Neural cell (in vitro differentiated cells): ENCODE data around the gene ESD. TPM values are rescaled to one million over a fixed set of nuclear protein-coding genes. Genes with fewer than 3 reads are reported as not detected.

Experiments
- H2AFZ ChIP-seq: fragments of 200-600, 300-800 bp; sonication (generic), shearing (Covaris generic); 2 replicates; pipeline ENCODE4 v1.6.0; 2014; ENCODE audit warnings: low read depth, mild to moderate bottlenecking, antibody characterized with exemption, low read length, moderate library complexity
- H3F3A ChIP-seq: fragments of 200-600 bp; shearing (Covaris generic); 2 replicates; pipeline ENCODE4 v1.6.1; 2016; ENCODE audit warnings: mild to moderate bottlenecking, moderate library complexity, mixed read lengths, antibody characterized with exemption, low read length; ENCODE audit not compliant: insufficient read depth, poor library complexity, severe bottlenecking
- H3K27ac ChIP-seq: fragments of 200-600, 300-800 bp; sonication (generic), shearing (Covaris generic); 2 replicates; pipeline ENCODE4 v1.5.1; 2014; ENCODE audit warnings: mild to moderate bottlenecking, low read length, moderate library complexity
- H3K27me3 ChIP-seq: fragments of 300-800, 200-600 bp; sonication (generic), shearing (Covaris generic); 2 replicates; pipeline ENCODE4 v1.6.0; 2014; ENCODE audit warnings: mild to moderate bottlenecking, low read depth, low read length, moderate library complexity; ENCODE audit not compliant: insufficient read depth
- H3K36me3 ChIP-seq: fragments of 300-800, 200-600 bp; sonication (generic), shearing (Covaris generic); 2 replicates; pipeline ENCODE4 v1.5.1; 2014; ENCODE audit warnings: mild to moderate bottlenecking, antibody characterized with exemption, low read length, moderate library complexity; ENCODE audit not compliant: insufficient read depth
- H3K4me2 ChIP-seq: fragments of 300-800, 200-600 bp; sonication (generic), shearing (Covaris generic); 2 replicates; pipeline ENCODE4 v1.6.0; 2014; ENCODE audit warnings: mild to moderate bottlenecking, low read length
- H3K4me3 ChIP-seq: fragments of 300-800, 200-600 bp; sonication (generic), shearing (Covaris generic); 2 replicates; pipeline ENCODE4 v1.5.1; 2014; ENCODE audit warnings: mild to moderate bottlenecking, low read length, moderate library complexity
- H3K79me2 ChIP-seq: fragments of 200-600 bp; shearing (Covaris generic); replicated peaks from 2 replicates; pipeline ENCODE4 v1.6.0; 2014; ENCODE audit warnings: mild to moderate bottlenecking, low read length, moderate library complexity; ENCODE audit not compliant: insufficient read depth
- H3K9ac ChIP-seq: fragments of 300-800, 200-600 bp; sonication (generic), shearing (Covaris generic); 2 replicates; pipeline ENCODE4 v1.6.1; 2016; ENCODE audit warnings: mild to moderate bottlenecking, low read length, mixed read lengths
- H3K9me2 ChIP-seq: fragments of 200-600 bp; shearing (Covaris generic); 2 replicates; pipeline ENCODE4 v1.6.1; 2016; ENCODE audit warnings: mild to moderate bottlenecking, low read length, mixed read lengths; ENCODE audit not compliant: insufficient read depth
- H3K9me3 ChIP-seq: fragments of 200-600, 300-800 bp; sonication (generic), shearing (Covaris generic); 2 replicates; pipeline ENCODE4 v1.6.1; 2016; ENCODE audit warnings: mild to moderate bottlenecking, mixed run types, low read length, moderate library complexity, mixed read lengths
- H4K20me1 ChIP-seq: fragments of 200-600 bp; shearing (Covaris generic); 2 replicates; pipeline ENCODE4 v1.6.1; 2016; ENCODE audit warnings: mild to moderate bottlenecking, mixed run types; ENCODE audit not compliant: insufficient read depth
- CTCF ChIP-seq: fragments of 450-650 bp; IDR thresholded peaks from 2 replicates; pipeline ENCODE4 v1.5.1; 2014; ENCODE audit warnings: antibody characterized with exemption, mild to moderate bottlenecking, moderate library complexity; ENCODE audit not compliant: poor library complexity, severe bottlenecking
- EP300 ChIP-seq: fragments of 450-650 bp; conservative IDR thresholded peaks from 2 replicates; pipeline ENCODE4 v1.6.1; 2014; ENCODE audit warnings: antibody characterized with exemption, mild to moderate bottlenecking, moderate library complexity; ENCODE audit not compliant: poor library complexity, severe bottlenecking
- EZH2 ChIP-seq: fragments of 200-600, 300-800 bp; shearing (Covaris generic), sonication (generic); IDR thresholded peaks from 2 replicates; pipeline ENCODE4 v1.6.1; 2014; ENCODE audit warnings: antibody characterized with exemption, low read length, borderline replicate concordance, mild to moderate bottlenecking; ENCODE audit not compliant: insufficient read depth, poor library complexity, severe bottlenecking
- MXI1 ChIP-seq: fragments of 450-650 bp; conservative IDR thresholded peaks from 2 replicates; pipeline ENCODE4 v1.6.1; 2014; ENCODE audit warnings: antibody characterized with exemption, mild to moderate bottlenecking; ENCODE audit not compliant: poor library complexity, severe bottlenecking
- POLR2AphosphoS5 ChIP-seq: IDR thresholded peaks from 2 replicates; pipeline ENCODE4 v1.6.1; 2012
- RAD21 ChIP-seq: fragments of 450-650 bp; conservative IDR thresholded peaks from 2 replicates; pipeline ENCODE4 v1.6.1; 2014; ENCODE audit warnings: antibody characterized with exemption, mild to moderate bottlenecking, moderate library complexity
- REST ChIP-seq: IDR thresholded peaks from 2 replicates; pipeline ENCODE4 v1.6.1; 2012; ENCODE audit warnings: borderline replicate concordance
- SMC3 ChIP-seq: fragments of 450-650 bp; conservative IDR thresholded peaks from 2 replicates; pipeline ENCODE4 v1.6.1; 2014; ENCODE audit warnings: antibody characterized with exemption, mild to moderate bottlenecking, moderate library complexity; ENCODE audit not compliant: poor library complexity
- TAF1 ChIP-seq: IDR thresholded peaks from 2 replicates; pipeline ENCODE4 v1.6.1; 2012; ENCODE audit warnings: low read depth
- polyA plus RNA-seq: library from polyadenylated mRNA; depleted of rRNA; stranded (reverse); fragments of >200 nt; gene quantifications from 2 replicates; pipeline ENCODE4 v1.2.3, GENCODE V29; 2014

The ESD gene
- polyA plus RNA-seq, 1 donor from 2014 or later: 94.6 TPM

GRCh38 chr13:46796129-46796514, 839 bp downstream of the ESD start:
- Histone ChIP-seq H3F3A (peaks cover 5% of the 10 kb centered on the region), H4K20me1 (no peaks in the 10 kb centered on the region), H3K9ac (peak overlapping the region; percentile 82), H2AFZ (peak overlapping the region; percentile 95), H3K4me3 (peak overlapping the region; percentile 82), H3K79me2 (no peaks in the 10 kb centered on the region), H3K27ac (peak overlapping the region; percentile 80), H3K36me3 (no peaks in the 10 kb centered on the region), H3K9me2 (no peaks in the 10 kb centered on the region), H3K4me2 (peak overlapping the region; percentile 30), H3K27me3 (no peaks in the 10 kb centered on the region), H3K9me3 (no peaks in the 10 kb centered on the region)
- TF ChIP-seq RAD21 (no peak), EP300 (no peak), SMC3 (no peak), MXI1 (no peak), TAF1 (no peak)

GRCh38 chr13:46795321-46795720, 1.6 kb downstream of the ESD start:
- H3K79me2 ChIP-seq: no peaks in the 10 kb centered on the region
- no peak overlapping the region for H3K27ac ChIP-seq
- no peaks in the 10 kb centered on the region for H4K20me1 ChIP-seq
- no peaks in the 10 kb centered on the region for H3K27me3 ChIP-seq
- H2AFZ ChIP-seq: no peak overlapping the region
- no peaks in the 10 kb centered on the region for H3K9me3 ChIP-seq
- TF ChIP-seq MXI1 (no peak), SMC3 (no peak), REST (no peak), EZH2 (no peak), EP300 (no peak), CTCF (no peak), RAD21 (no peak), TAF1 (no peak), POLR2AphosphoS5 (no peak)
- no peak overlapping the region for H3K4me3 ChIP-seq
- H3K4me2 ChIP-seq: no peak overlapping the region
- no peaks in the 10 kb centered on the region for H3K9me2 ChIP-seq
- peaks cover 7% of the 10 kb centered on the region for H3K36me3 ChIP-seq
- H3K9ac ChIP-seq: no peak overlapping the region
- H3F3A ChIP-seq: peaks cover 5% of the 10 kb centered on the region
